HG03060 (cell line): ENCODE results near the gene DROSHA.
A peak's percentile ranks its signal among the peaks of the same experiment; 100 is the strongest.
"Not testable (repeated sequence)": the region's sequence is repeated elsewhere in the genome, so short reads cannot be mapped to it uniquely, and the experiment has no call there.

Experiments used
- ATAC-seq: cut with Tn5 transposase; IDR thresholded peaks from one replicate; pipeline ENCODE4 v1.9.1; 2021; ENCODE audit warnings: low read depth, moderate number of reproducible peaks; ENCODE audit not compliant: unreplicated experiment

DROSHA gene, protein sequence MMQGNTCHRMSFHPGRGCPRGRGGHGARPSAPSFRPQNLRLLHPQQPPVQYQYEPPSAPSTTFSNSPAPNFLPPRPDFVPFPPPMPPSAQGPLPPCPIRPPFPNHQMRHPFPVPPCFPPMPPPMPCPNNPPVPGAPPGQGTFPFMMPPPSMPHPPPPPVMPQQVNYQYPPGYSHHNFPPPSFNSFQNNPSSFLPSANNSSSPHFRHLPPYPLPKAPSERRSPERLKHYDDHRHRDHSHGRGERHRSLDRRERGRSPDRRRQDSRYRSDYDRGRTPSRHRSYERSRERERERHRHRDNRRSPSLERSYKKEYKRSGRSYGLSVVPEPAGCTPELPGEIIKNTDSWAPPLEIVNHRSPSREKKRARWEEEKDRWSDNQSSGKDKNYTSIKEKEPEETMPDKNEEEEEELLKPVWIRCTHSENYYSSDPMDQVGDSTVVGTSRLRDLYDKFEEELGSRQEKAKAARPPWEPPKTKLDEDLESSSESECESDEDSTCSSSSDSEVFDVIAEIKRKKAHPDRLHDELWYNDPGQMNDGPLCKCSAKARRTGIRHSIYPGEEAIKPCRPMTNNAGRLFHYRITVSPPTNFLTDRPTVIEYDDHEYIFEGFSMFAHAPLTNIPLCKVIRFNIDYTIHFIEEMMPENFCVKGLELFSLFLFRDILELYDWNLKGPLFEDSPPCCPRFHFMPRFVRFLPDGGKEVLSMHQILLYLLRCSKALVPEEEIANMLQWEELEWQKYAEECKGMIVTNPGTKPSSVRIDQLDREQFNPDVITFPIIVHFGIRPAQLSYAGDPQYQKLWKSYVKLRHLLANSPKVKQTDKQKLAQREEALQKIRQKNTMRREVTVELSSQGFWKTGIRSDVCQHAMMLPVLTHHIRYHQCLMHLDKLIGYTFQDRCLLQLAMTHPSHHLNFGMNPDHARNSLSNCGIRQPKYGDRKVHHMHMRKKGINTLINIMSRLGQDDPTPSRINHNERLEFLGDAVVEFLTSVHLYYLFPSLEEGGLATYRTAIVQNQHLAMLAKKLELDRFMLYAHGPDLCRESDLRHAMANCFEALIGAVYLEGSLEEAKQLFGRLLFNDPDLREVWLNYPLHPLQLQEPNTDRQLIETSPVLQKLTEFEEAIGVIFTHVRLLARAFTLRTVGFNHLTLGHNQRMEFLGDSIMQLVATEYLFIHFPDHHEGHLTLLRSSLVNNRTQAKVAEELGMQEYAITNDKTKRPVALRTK (N-terminal part only)

DNA sequence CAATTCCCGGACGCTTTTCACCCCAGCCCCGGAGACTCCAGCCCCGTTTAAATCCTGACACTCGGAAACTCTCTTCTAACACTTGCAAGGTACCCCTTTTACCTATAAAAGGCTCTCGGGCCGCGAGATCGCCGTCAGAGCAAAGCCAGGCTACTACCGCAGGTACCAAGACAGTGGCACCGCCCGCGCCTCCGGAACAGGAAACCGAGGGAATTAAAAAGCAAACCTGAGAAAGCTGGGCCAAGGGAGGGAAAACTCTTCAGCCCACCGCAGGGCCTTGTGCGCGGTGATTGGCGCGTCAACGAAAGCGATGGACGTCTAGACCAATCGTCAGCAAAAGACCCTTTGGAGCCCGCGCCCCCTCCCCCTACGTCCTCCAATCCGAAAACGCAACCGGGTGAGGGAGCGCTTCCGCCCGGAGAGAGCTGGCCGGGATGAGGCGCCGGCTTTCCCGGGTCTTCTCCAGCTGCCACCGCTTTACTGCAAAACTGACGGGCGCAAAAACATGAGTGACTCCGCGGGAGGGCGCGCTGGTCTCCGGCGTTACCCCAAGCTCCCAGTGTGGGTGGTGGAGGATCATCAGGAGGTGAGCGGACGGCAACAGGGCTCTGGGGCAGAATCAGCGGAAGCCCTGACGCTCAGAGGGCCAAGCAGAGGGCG is at the start of gene DROSHA, which contains the start of gene C5orf22:
Gene DROSHA, minus strand, starts transcription at position 206 of the 660 bp plus-strand sequence. CDS start 3,034 bp downstream, outside the sequence.
Gene C5orf22, plus strand, starts transcription at position 414 of the 660 bp plus-strand sequence. Its CDS starts 92 bp downstream, at position 506.
- ATAC-seq = peak; percentile 83

DNA sequence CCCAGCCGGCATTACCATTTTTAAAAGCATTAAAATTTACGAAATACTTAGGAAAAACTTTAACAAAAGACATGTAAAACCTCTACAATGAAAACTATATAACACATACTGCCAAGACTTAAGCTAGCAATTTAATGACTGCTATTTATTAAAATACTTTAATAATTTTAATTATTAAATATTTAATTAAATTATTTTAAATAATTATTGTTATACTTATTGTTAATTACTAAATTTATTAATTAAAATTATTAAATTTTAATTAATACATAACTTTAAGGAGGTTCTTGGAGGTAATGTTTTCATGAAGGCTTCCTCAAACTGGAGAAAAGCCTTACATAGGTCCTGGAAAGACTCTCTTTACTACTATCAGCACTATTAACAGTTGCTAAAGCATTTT is 47.7 kb upstream of the DROSHA start:
- no peak for ATAC-seq

DNA sequence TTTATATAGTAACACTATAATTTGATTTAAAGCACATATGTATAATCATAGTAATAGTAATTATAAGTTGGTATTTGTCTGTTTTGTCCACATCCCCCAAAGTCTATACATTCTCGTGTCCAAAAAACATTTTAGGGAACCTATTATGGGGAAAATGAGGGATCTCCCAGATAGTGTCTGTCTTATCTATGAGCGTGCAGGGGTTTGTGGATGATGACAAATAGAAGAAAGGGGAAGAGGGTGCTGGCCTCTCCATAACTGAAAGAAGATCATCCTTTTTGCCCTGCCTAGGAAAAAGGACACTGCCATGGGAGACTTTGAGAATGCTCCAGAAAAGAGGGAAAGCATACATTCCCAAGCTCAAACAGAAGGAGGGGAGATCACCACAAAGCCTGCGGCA is 45.5 kb upstream of the DROSHA start:
- no peak for ATAC-seq

DNA sequence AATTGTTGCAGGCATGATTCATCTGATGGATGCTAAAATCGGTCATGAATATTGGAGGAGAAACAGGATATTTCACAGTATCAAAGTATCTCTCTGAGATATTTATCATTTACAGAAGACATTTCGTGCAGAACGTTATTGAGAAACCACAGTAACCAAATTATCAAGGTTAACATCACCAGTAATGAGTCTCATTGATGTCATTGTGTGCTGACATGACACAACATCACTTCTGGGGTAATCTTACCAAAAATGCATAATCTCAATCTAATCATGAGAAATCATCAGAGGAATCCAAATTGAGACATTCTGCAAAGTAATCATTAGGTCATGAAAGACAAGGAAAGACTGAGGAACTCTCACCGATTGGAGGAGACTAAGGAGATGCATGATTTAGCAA is 42.9 kb upstream of the DROSHA start:
- ATAC-seq = no peak

DNA sequence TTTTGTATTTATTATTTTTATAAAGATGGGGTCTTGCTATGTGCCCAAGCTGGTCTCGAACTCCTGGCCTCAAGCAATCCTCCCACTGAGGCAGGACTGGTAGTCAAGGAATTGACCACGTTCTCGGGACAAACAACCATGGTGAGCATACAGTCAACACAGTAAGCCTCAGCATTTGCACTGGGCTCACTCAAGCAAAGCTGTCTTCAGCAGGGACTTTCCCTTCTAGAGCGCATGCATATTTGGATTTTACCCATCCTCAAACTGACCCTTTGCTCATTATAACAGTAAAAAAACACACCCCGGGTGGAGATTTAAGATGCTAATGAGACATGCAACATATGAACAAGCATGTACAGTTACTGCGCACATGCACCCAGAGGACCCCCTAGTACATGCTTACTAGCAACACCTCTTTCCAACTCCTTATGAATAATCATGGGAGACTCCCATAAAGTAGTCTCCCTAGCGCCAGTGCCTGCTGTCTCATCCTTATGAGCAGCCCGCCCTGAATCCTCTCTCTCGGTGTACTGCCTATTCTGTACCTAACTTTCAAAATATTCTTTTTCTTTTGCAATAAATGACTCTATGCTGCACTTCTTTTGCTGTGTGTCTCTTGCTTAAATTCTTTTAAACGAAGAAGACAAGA is 41.7 kb upstream of the DROSHA start:
- ATAC-seq = no peak

DNA sequence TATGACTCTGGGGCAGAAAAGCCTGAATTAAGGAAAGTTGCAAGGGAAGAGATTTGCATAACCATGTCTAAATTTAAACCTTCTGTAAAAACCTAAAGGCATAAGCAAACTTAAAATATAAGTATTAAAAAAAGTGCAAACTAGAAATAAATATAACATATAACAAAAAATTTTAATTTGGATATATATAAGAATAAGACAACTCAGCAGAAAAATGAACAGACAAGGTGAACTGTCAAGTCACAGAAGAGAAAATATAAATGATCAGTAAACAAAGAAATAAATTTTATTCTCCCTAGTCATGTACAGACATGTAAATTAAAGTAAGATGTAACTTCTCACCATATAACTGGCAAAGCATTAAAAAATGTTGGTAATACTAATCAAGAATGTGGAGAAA is 37.2 kb upstream of the DROSHA start:
- ATAC-seq = no peak

DNA sequence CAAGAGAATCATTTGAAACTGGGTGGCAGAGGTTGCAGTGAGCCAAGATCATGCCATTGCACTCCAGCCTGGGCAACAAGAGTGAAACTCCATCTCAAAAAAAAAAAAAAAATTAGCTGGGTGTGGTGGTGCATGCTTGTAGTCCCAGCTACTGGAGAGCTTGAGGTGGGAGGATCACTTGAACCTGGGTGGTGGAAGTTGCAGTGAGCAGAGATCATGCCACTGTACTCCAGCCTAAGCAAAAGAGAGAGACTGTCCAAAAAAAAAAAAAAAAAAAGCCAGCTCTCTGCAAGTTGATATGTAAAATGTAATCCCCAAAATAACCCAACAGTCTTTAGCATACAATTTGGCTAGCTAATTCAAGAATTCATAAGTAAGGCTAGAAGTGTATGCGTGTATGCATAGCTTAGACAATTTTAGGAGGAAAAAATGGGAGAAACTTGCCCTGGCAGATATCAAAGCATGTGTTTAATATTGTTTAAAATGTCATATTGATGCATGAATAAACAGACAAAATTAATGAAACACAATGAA is 36.5 kb upstream of the DROSHA start:
- ATAC-seq = no peak

DNA sequence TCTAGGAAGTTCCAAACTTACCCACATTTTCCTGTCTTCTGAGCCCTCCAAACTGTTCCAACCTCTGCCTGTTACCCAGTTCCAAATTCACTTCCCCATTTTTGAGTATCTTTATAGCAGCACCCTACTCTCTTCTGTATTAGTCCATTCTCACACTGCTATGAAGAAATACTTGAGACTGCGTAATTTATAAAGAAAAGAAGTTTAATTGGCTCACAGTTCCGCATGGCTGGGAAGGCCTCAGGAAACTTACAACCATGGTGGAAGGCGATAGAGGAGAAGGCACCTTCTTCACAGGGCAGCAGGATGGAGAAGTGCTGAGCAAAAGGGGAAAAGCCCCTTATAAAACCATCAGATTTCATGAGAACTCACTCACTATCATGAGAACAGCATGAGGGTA is 34.5 kb upstream of the DROSHA start:
- ATAC-seq = not testable (repeated sequence)

DNA sequence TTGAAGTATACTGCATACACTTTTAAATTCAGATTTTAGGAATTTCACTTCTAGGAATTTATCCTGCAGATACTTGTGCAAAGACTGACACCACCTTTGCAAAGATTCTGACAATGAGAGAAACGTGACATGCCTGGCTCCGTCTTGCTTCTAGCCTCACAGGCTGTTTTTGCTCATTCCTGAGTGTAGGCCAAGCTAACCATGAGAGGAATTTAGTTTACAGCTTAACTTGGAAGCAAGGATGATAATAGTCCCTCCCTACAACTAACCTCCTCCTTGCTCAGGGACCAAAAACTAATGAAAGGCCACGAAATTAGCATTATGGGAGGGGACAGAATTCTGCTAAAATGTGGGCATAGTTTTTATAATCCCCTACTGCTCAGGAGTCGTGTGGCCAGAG is 31.3 kb upstream of the DROSHA start:
- no peak for ATAC-seq

DNA sequence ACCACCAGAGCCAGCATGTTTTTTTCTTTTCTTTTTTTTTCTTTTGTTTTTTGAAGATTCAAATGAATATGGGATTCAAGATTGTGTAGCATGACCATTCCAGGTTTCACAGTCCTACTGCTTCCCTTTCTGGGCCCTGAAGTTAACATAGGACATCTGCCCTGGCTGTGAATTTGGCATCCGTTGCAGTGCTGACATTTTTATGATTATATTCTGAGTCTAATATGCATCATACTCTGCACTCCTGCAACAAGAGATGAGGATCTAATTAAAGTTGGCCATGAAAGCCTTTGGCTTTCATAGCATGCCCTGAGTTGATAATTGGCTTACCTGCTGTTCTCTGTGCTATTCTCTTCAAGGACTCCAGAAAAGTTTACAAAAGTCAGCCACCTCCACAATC is 30.1 kb upstream of the DROSHA start:
- no peak for ATAC-seq

DNA sequence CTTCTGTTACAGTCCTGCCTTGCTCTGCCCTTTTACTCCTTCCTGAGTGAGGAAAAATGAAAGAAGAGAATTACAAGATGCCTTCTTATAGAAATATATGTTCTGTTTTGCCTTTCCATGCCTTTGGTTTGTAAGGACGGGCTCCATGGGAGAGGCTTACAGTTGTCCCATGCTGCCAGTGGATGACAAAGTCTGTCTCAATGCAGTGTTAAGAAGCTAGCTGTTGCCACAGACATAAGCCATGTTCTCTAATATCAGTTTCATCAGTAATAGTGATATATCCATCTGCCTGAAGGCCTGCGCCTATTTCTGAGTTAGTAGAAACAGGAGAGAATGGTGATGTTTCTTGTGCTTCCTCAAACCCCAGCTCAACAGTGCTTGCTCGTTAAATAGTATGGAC is 28.0 kb upstream of the DROSHA start:
- no peak for ATAC-seq

DNA sequence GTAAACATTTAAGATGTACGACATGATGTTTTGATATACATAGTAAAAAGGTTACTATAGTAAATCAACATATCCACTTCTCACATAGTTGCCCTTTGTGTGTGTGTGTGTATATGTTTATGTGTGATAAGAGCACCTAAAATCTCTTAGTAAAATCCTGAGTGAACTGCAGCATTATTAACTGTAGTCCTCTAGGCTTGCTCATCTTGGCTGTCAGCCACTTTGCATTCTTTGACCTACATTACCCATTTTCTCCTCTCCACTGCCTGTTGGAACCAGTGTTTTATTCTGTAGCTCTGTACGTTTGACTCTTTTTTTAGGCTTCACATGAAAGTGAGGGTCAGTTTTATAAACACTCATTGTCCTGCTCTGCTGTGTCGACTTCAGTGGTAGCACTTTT is 24.6 kb upstream of the DROSHA start:
- no peak for ATAC-seq

DNA sequence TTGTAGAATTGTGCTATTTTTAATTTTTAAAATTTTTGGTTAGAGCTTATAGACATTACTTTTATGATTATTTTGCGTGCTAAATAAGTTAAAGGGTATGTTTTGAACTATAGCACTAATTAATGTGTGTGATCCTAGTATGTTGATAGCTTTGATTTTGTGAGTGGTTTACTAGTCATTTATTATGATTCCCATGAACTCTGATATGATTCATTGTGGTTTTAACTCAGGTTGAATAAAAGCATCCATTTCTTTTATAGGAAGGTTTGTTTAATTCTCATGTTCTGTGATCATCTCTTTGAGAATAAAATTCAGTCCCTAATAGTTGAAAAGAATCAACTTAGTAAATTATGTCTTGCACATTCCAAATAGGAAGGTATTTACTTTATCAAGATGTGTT is 22.7 kb upstream of the DROSHA start:
- ATAC-seq = no peak

DNA sequence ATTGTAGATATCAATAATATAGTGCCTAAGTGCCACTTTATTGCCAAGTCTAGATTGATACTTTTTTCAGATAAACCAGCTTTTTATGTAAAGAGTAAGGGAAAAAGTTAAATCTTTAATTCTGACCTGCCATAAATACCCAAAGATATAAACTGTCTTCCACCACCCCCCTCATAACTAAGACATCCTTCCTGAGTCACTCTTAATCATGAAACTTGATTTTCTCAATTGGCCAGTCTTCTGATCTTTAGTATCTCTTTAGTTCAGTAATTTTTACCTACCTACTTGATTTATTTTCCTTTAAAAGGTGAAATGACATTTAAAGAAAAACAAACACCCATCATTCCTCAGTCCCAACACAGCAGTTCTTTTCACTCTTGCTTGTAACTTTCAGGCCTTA is 22.0 kb upstream of the DROSHA start:
- ATAC-seq = no peak

DNA sequence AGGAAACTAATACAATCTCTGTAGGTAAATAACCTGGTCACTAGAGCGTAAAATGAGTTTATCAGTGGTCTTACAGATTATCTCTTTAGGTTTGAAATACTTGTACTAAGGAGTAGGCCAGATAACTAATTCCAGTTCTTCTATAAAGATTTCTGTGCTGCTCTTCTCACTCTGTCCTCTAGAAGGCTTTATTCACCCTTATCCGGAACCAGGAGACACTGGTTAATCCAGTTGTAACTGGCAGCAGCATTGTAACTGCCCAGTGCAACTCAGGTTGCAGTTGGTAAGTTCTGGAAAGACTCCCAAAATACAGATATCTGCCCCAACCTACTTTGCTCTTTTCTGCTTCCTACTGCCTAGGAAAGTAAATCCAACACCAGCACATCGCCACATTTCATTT is 20.0 kb upstream of the DROSHA start:
- no peak for ATAC-seq

DNA sequence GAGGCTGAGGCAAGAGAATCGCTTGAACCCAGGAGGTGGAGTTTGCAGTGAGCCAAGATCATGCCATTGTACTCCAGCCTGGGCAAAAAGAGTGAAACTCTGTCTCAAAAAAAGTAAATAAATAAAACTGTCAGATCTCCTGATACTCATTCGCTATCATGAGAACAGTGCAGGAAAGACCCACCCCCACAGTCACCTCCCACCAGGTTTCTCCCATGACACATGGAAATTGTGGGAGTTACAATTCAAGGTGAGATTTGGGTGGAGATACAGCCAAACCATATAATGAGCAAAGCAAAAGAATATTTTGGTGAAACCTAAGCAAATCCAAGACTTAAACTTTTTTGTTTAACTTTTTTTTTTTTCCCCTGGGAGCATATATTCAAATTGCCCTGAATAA is 17.2 kb upstream of the DROSHA start:
- ATAC-seq = not testable (repeated sequence)

DNA sequence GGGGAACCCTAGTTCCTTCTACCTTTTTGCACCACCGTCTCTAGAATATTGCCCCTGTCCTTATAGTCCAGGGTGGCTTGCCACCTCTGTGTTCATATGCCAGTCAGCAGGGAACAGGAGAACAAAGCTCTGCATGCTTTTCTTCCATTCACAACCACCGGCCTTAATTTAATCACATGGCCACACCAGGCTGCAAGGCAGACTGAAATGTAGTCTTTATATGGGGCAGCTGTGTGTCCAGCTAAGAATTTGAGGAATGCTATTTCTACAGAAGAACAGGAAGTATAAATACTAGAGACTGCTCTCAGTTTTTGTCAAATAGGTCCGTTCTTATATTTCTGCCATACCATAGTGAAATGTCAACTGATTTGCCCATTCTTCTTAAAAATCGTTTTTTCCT is 6.0 kb upstream of the DROSHA start:
- ATAC-seq = no peak

DNA sequence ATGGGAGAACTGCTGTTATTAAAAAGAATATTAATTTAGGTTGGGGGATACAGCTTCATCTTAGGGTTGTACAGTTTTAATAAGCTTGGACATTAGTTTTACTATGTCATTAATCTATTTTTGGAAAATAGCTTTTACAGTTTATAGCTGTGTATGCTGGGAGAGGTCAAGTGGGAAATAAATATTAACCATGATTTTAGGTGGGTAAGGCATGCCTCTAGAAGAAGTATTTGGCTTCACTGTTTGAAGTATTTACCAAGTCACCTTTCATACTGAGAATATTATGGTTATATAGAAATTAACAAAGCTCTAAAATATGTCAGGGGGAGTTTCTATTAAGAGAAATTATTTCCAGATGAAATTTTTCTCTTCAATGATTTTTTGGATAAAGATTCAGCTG is 5.5 kb upstream of the DROSHA start:
- ATAC-seq = no peak

DNA sequence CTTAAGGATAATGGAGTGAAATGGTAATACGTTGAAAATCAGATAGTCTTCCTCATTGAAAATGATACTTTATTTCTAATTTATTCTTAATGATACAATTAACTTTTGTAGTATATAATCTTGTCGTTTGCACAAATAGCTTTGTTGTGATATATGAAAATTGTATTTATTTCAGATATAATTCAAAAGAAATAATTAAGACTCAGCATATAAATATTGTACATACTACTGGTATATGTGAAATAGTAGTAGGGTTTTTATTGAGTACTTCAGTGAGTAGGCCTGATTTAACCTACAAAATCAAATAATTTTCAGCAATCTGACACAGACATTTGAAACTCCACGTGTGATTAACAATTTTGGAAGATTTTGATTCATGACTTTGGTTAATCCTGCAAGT is 5.0 kb upstream of the DROSHA start:
- ATAC-seq = no peak
